Effector memory CD8-positive, alpha-beta T cell (primary cell): ENCODE results near the gene SLC48A1.

Experiments used
- ATAC-seq: fragments of 150-1000 bp; cut with Tn5 transposase; replicated peaks from 2 replicates; pipeline ENCODE4 v1.10.0; 2021; ENCODE audit warnings: mild to moderate bottlenecking, moderate library complexity
- DNase-seq, 3 experiments: peaks; one replicate each; pipeline ENCODE4 v3.0.0; 2021
- H3K27ac Mint-ChIP-seq, 2 donors: one replicate each; pipeline ENCODE4 v1.8.0; 2022; ENCODE audit warnings: mild to moderate bottlenecking in 2 of 2, mixed read lengths in 2 of 2, moderate library complexity in 2 of 2
- H3K27me3 Mint-ChIP-seq, 2 donors: one replicate each; pipeline ENCODE4 v1.8.0; 2022; ENCODE audit warnings: mixed read lengths in 2 of 2
- H3K36me3 Mint-ChIP-seq: one replicate; pipeline ENCODE4 v1.8.0; 2022; ENCODE audit warnings: mild to moderate bottlenecking, moderate library complexity, mixed read lengths; ENCODE audit not compliant: insufficient read depth
- H3K4me1 Mint-ChIP-seq, 2 donors: one replicate each; pipeline ENCODE4 v1.8.0; 2022; ENCODE audit warnings: low read depth in 2 of 2, mixed read lengths in 2 of 2
- H3K4me3 Mint-ChIP-seq, 2 donors: one replicate each; pipeline ENCODE4 v1.8.0; 2022; ENCODE audit warnings: mild to moderate bottlenecking in 2 of 2, mixed read lengths in 2 of 2, moderate library complexity in 2 of 2
- H3K9me3 Mint-ChIP-seq, 2 donors: one replicate each; pipeline ENCODE4 v1.8.0; 2022; ENCODE audit warnings: mixed read lengths in 2 of 2

The SLC48A1 gene

DNA sequence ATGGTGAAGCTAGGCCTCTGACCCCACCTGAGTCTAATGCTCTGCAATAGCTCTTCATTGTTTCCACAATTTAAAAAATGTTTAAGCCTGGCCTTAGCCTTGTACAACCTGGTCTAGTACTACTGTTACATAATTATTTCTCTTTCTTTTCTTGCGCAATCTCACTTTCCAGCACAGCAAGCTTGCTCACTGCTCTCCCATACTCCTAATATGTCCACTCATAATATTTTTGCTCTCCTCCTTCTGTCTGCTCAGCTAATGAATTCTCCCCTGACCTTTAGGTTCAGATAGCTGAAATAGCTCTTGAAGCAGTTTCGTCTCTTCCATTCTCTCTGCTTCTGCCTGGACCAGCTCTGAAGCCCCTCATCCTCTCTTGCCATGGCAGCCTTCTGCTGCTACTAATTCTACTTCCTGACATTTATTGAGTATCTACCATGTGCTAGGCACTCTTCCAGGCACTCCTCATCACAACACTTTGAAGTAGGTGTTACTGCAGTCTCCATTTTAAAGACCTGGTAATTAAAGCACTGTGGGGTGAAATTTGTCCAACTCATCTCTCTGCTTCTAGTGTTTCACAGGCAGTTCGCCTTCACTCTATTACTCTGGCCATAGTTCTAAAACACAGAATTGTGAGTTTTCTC, 2.8 kb upstream of the SLC48A1 start:
- no peak for ATAC-seq
- no peaks in the 10 kb centered on the region for H3K27me3 Mint-ChIP-seq
- H3K27ac Mint-ChIP-seq: no peak overlapping the region
- no peak overlapping the region for H3K4me3 Mint-ChIP-seq
- peaks cover 12% of the 10 kb centered on the region for H3K36me3 Mint-ChIP-seq
- H3K9me3 Mint-ChIP-seq: no peaks in the 10 kb centered on the region
- peaks cover 21 to 23% of the 10 kb centered on the region in 2 donors for H3K4me1 Mint-ChIP-seq
- DNase-seq: no peak

DNA sequence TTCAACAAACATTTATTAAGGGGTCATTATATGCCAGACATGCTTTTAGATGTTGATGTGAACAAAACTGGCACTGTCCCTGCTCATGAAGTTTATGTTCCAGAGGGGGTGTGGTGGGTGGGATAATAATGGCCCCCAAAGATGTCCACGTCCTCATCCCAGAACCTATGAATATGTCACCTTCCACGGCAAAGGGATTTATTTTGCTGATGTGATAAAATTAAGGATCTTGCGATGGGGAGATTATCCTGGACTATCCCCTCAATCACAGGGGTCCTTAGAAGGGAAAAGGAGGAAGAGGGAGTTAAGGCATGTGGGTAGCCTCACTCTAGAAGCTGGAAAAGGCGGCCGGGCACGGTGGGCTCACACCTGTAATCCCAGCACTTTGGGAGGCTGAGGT, 1.7 kb upstream of the SLC48A1 start:
- Mint-ChIP-seq H3K27me3 (no peaks in the 10 kb centered on the region), H3K4me1 (peaks cover 18 to 24% of the 10 kb centered on the region in 2 donors), H3K4me3 (peak overlapping the region; percentile 20 to 54), H3K27ac (no peak overlapping the region), H3K36me3 (peaks cover 12% of the 10 kb centered on the region), H3K9me3 (no peaks in the 10 kb centered on the region)
- ATAC-seq (no peak), DNase-seq (no peak)

- DNase-seq: no peak
- peak overlapping the region in 1 of 2 donors; percentile 80 for H3K27ac Mint-ChIP-seq
- peaks cover 12% of the 10 kb centered on the region for H3K36me3 Mint-ChIP-seq
- peaks cover 14 to 24% of the 10 kb centered on the region in 2 donors for H3K4me1 Mint-ChIP-seq
- no peaks in the 10 kb centered on the region for H3K27me3 Mint-ChIP-seq
- no peaks in the 10 kb centered on the region for H3K9me3 Mint-ChIP-seq
- peak overlapping the region; percentile 86 to 92 for H3K4me3 Mint-ChIP-seq
- no peak for ATAC-seq
These were observed 861 bp upstream of the SLC48A1 start for GRCh38 chr12:47772094-47772660.

DNA sequence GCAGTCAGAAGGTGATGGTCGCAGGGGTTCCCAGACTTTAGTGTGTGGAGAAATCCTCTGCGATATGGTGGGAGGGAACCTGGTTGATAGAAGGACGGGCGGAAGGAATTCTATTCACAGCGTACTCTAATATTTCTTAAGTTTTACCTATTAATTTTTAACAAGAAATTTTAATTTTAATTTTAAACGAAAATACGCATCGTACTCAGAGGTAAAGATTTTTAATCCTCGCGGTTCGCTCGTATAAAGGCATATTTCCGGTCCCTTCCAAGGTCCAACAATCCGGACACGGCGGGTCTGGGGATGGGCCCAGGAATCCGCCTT, 338 bp upstream of the SLC48A1 start:
- H3K36me3 Mint-ChIP-seq: peaks cover 12% of the 10 kb centered on the region
- no peak for ATAC-seq
- H3K27me3 Mint-ChIP-seq: no peaks in the 10 kb centered on the region
- no peak for DNase-seq
- no peaks in the 10 kb centered on the region for H3K9me3 Mint-ChIP-seq
- peaks cover 9 to 20% of the 10 kb centered on the region in 2 donors for H3K4me1 Mint-ChIP-seq
- peak overlapping the region in 1 of 2 donors; percentile 80 for H3K27ac Mint-ChIP-seq
- H3K4me3 Mint-ChIP-seq: peak overlapping the region; percentile 86 to 92

DNA sequence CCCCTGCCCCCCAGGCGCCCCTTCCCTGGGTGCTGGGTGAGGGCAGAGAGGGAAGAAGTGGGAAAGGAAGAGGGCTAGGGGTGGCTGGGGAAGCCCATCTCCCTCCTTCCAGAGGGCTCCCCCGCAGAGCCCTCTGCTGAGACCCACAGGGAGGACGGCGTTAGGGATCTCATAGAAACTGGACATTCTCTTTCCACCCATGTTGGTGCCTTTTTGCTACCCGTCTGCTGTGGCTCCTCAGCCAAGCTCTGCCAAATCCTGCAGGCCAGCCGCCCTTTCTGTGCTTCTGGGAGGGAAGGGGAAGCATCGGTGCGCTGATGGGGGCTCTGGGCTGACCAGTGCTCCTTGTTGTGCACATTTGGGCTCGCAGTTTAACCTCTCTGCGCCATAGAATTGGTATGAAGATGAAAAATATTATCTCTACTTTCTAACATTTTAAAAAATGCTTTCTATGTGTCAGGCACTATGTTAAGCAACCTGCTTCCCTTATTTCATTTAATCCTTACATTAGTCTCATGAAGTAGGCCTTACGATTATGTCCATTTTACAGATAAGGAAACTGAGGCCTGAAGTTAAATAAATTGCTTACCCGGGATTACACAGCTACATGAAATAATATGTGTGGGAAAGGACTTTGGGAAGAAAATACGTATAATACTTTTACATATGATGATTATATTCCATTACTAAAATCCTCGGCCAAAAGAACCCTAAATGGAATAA, 981 bp downstream of the SLC48A1 start:
- no peak for ATAC-seq
- peaks cover 13 to 20% of the 10 kb centered on the region in 2 donors for H3K4me1 Mint-ChIP-seq
- peak overlapping the region; percentile 77 to 88 for H3K27ac Mint-ChIP-seq
- peak overlapping the region; percentile 86 to 92 for H3K4me3 Mint-ChIP-seq
- no peak for DNase-seq
- no peaks in the 10 kb centered on the region for H3K9me3 Mint-ChIP-seq
- peaks cover 12% of the 10 kb centered on the region for H3K36me3 Mint-ChIP-seq
- no peaks in the 10 kb centered on the region for H3K27me3 Mint-ChIP-seq

- Mint-ChIP-seq H3K4me1 (peaks cover 17 to 20% of the 10 kb centered on the region in 2 donors), H3K4me3 (peak overlapping the region; percentile 86 to 92), H3K27me3 (no peaks in the 10 kb centered on the region), H3K36me3 (peaks cover 12% of the 10 kb centered on the region), H3K9me3 (no peaks in the 10 kb centered on the region), H3K27ac (no peak overlapping the region)
- ATAC-seq (no peak), DNase-seq (no peak)
These were observed 1.6 kb downstream of the SLC48A1 start for GRCh38 chr12:47774663-47775062.

- Mint-ChIP-seq H3K4me1 (peaks cover 17 to 20% of the 10 kb centered on the region in 2 donors), H3K36me3 (peaks cover 15% of the 10 kb centered on the region), H3K27me3 (no peaks in the 10 kb centered on the region), H3K4me3 (peak overlapping the region in 1 of 2 donors; percentile 92), H3K9me3 (no peaks in the 10 kb centered on the region), H3K27ac (no peak overlapping the region)
- ATAC-seq (no peak), DNase-seq (no peak)
These were observed 2.3 kb downstream of the SLC48A1 start for GRCh38 chr12:47775100-47775911.

DNA sequence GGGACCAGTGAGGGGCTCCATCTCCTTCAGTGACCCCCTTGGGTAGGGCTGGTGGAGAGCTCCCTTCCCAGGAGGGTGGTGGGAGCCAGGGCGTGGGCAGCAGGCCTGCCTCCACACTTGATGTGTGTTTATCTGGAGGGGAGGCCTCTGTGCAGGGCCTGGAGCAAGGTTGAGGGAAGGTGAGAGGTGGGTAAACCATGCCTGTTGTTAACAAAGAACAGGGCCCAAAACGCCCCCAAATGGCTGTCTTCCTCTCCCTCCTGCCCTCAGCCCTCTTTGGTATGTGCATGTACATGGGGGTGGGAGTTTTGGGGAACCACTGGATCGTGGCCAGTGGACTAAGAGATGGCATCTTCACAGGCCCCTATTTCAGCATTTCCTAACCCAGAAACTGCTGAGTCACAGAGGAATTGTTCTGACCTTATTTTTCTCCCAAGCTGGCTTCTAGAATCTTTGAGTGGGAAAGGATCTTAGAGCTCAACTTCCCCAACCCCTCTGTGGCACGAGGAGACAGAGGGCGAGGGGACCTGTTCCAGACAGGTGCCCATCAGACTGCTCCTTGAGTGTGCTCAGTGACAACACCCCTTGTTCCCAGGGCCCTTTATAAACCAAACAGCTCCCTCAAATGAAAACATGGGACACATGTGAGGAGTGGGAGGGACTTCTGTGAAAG, 3.6 kb downstream of the SLC48A1 start:
- Mint-ChIP-seq H3K27ac (no peak overlapping the region), H3K36me3 (peaks cover 17% of the 10 kb centered on the region), H3K9me3 (no peaks in the 10 kb centered on the region), H3K27me3 (no peaks in the 10 kb centered on the region), H3K4me3 (no peak overlapping the region), H3K4me1 (peaks cover 17 to 20% of the 10 kb centered on the region in 2 donors)
- DNase-seq (no peak), ATAC-seq (no peak)

- no peak overlapping the region for H3K27ac Mint-ChIP-seq
- no peaks in the 10 kb centered on the region for H3K27me3 Mint-ChIP-seq
- no peak overlapping the region for H3K4me3 Mint-ChIP-seq
- no peaks in the 10 kb centered on the region for H3K9me3 Mint-ChIP-seq
- H3K36me3 Mint-ChIP-seq: peaks cover 16% of the 10 kb centered on the region
- DNase-seq: no peak
- no peak for ATAC-seq
- H3K4me1 Mint-ChIP-seq: peaks cover 18% of the 10 kb centered on the region in 2 donors
These were observed 4.1 kb downstream of the SLC48A1 start for GRCh38 chr12:47777151-47777550.

DNA sequence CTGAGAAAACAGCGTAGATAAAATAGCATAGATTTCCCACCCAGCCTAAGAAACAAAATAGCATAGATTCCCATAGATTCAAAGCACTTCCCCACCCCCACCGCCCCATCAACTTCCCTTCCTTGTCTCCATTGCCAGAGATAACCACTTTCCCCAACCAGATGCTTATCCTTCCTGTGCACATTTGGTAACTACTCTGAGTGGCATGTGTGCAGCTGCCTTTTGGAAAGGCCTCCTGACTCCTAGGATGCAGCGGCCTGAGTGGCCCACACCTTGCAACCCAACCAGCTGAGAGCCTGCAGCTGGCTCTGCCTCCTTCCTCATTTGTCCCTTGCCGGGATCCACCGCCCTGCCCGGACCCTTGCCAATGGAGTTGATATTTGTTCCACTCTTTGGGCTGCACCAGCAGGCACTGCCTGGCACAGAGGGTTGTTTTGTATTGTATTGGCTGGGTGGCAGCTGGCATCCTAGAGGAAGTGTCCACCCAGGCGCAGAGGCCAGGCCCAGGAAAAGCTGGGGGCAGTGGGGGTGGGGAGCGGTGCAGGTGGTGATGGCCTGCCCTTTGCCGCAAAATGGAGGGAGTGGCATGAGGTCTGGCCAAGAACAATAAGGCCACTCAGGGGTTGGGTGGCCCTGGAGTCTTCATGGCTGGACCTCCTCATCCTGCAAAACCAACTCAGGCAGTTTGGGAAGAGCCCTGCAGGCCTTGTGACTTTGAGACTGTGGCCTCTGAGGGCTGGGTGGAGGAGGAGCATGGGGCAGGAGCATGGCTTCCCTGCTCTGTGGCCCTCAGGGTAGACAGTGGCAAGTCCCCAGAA, 4.9 kb downstream of the SLC48A1 start:
- H3K4me1 Mint-ChIP-seq: peaks cover 18 to 19% of the 10 kb centered on the region in 2 donors
- H3K4me3 Mint-ChIP-seq: no peak overlapping the region
- DNase-seq (no peak), ATAC-seq (no peak)
- no peaks in the 10 kb centered on the region for H3K9me3 Mint-ChIP-seq
- H3K27me3 Mint-ChIP-seq: no peaks in the 10 kb centered on the region
- H3K36me3 Mint-ChIP-seq: peaks cover 8% of the 10 kb centered on the region
- H3K27ac Mint-ChIP-seq: no peak overlapping the region

- DNase-seq: no peak
- H3K27me3 Mint-ChIP-seq: no peaks in the 10 kb centered on the region
- H3K36me3 Mint-ChIP-seq: peaks cover 5% of the 10 kb centered on the region
- peaks cover 14 to 16% of the 10 kb centered on the region in 2 donors for H3K4me1 Mint-ChIP-seq
- no peak overlapping the region for H3K4me3 Mint-ChIP-seq
- H3K27ac Mint-ChIP-seq: no peak overlapping the region
- ATAC-seq: no peak
- no peaks in the 10 kb centered on the region for H3K9me3 Mint-ChIP-seq
These were observed 5.8 kb downstream of the SLC48A1 start for GRCh38 chr12:47778881-47779280.

DNA sequence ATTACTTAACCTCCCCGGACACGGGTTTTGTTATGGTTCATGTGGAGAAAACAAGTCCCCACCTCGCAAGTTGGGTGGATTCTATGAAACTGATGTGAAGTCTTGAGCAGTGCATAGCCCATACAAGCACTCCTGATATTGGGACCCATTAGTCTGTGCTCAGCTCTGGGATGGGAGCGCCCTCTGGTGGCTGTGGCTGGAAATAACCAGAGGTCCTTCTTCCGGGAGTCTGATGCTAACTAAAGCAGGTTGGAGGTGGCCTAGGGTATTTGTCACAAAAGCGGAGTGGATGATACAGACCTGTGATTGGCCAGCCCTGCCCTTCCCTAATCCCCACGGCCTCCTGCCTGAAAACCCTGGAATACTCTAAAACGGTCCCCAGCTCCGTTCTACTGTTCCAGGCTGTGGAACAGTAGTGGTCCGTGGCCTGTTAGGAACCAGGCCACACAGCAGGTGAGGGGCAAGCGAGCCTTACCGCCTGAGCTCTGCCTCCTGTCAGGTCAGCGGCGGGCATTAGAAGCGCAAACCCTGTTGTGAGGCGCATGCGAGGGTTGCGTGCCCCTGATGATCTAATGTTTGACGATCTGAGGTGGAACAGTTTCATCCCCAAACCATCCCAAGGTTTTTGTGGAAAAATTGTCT, 6.4 kb downstream of the SLC48A1 start:
- DNase-seq: peak; percentile 92 to 94 (median 93)

More for the DNA sequence above, 6.4 kb downstream of the SLC48A1 start:
- ATAC-seq: peak; percentile 97
- H3K4me1 Mint-ChIP-seq: peaks cover 10 to 17% of the 10 kb centered on the region in 2 donors
- no peak overlapping the region for H3K4me3 Mint-ChIP-seq
- H3K27ac Mint-ChIP-seq: no peak overlapping the region
- peaks cover 5% of the 10 kb centered on the region for H3K36me3 Mint-ChIP-seq
- no peaks in the 10 kb centered on the region for H3K9me3 Mint-ChIP-seq
- no peaks in the 10 kb centered on the region for H3K27me3 Mint-ChIP-seq
